ENCODE results near the gene TRIM33.

DNA sequence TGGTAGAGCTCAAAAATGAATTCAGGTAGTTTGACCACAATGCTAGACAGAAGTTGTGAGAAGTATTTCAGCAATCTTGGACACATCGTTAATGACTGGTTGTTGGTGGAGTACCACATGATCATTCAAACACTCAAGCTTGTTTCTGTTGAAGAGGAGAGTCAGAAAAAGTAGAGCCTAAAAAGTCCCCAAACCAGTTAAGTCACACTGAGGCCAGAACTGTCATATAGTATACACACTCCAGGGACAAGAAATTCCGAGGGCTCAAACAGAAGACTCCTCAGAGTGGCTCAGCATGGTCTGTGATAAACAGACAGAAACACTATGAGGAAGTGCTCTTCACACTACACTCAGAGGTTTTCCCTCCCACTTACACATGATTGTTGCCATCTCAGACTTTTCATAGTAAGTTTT, 5.8 kb downstream of the TRIM33 start:
- TF ChIP-seq EZH2 (IDR thresholded peaks at IDR 0.05; ENCODE audit: low read depth, low read length, severe bottlenecking) = no peak
- no peak for TF ChIP-seq SP2 (IDR thresholded peaks at IDR 0.05; ENCODE audit: low read length)
- TF ChIP-seq POLR2A (IDR thresholded peaks at IDR 0.05; ENCODE audit: control extremely low read depth in 1 of 2, low read depth in 2 of 2, low read length in 2 of 2) = no peak
- no peak for TF ChIP-seq JUND (IDR thresholded peaks at IDR 0.05; ENCODE audit: low read length)
- no peak for TF ChIP-seq HDAC6 (IDR thresholded peaks at IDR 0.05; ENCODE audit: low read depth, low read length)
- no peak for TF ChIP-seq CHD2 (IDR thresholded peaks at IDR 0.05; ENCODE audit: low read length)
- TF ChIP-seq, protein P1, sequence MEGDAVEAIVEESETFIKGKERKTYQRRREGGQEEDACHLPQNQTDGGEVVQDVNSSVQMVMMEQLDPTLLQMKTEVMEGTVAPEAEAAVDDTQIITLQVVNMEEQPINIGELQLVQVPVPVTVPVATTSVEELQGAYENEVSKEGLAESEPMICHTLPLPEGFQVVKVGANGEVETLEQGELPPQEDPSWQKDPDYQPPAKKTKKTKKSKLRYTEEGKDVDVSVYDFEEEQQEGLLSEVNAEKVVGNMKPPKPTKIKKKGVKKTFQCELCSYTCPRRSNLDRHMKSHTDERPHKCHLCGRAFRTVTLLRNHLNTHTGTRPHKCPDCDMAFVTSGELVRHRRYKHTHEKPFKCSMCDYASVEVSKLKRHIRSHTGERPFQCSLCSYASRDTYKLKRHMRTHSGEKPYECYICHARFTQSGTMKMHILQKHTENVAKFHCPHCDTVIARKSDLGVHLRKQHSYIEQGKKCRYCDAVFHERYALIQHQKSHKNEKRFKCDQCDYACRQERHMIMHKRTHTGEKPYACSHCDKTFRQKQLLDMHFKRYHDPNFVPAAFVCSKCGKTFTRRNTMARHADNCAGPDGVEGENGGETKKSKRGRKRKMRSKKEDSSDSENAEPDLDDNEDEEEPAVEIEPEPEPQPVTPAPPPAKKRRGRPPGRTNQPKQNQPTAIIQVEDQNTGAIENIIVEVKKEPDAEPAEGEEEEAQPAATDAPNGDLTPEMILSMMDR (IDR thresholded peaks at IDR 0.05; ENCODE audit: control extremely low read depth in 1 of 3, insufficient read depth in 1 of 3, low read depth in 1 of 3, low read length in 3 of 3) = no peak
- TF ChIP-seq CEBPB (IDR thresholded peaks at IDR 0.05; ENCODE audit: low read depth, low read length) = no peak
- no peak for TF ChIP-seq CBX5 (IDR thresholded peaks at IDR 0.05; ENCODE audit: low read depth, low read length)
- TF ChIP-seq RAD21 (IDR thresholded peaks at IDR 0.05 in 1 of 2, conservative IDR thresholded peaks at IDR 0.05 in 1 of 2; ENCODE audit: low read depth in 2 of 2, low read length in 2 of 2) = no peak
- TF ChIP-seq TAF1 (IDR thresholded peaks at IDR 0.05; ENCODE audit: low read depth, low read length) = no peak
- TF ChIP-seq, protein P2, sequence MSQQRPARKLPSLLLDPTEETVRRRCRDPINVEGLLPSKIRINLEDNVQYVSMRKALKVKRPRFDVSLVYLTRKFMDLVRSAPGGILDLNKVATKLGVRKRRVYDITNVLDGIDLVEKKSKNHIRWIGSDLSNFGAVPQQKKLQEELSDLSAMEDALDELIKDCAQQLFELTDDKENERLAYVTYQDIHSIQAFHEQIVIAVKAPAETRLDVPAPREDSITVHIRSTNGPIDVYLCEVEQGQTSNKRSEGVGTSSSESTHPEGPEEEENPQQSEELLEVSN (IDR thresholded peaks at IDR 0.05) = no peak
- TF ChIP-seq EP300 (IDR thresholded peaks at IDR 0.05; ENCODE audit: borderline replicate concordance in 1 of 2, low read depth in 2 of 2, low read length in 2 of 2) = no peak
